Measurements from ENCODE around the gene CYBC1.
A peak's percentile ranks its signal among the peaks of the same experiment; 100 is the strongest.
"Not testable (repeated sequence)": the region's sequence is repeated elsewhere in the genome, so short reads cannot be mapped to it uniquely, and the experiment has no call there.

CYBC1 gene

DNA sequence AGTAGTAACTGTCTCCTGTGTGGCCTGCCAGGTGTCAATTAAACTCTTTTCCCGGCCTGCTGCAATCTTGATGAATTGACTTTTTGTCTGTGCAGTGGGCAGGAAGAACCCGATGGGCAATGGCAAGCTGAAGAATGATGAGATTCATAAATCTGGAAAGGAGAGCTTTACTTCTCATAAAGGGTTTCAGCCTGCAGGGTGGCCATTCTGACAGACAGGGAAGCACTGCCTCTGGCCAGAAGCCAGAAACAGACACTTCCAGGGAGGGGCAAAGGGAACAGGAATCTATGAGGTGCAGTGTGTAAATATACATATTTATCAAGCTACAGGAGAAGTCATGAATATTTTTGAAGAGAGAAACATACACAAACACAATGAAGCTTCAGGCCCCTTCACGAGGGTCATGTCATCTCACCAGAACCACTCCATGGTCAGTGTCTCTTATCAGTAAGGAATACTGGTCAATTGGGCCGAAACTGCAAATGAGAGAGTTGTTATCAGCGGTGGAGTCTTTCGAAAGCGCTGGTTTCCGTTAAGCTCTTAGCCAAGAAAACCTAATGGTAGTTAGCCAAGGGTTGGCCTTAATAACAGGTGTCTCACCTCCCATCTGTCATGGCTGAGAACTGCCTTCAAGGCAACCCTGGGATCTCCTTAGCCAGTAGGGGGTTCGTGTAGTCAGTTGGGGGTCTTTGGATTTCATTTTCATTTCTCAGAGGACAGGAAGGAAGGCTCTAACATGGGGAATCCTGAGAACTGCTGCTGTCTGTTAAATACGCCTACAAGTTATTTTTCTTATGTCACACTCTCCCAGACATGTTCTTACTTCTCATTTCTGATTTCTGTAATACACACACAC is 6.7 kb upstream of the CYBC1 start:
- TF ChIP-seq, protein P1, sequence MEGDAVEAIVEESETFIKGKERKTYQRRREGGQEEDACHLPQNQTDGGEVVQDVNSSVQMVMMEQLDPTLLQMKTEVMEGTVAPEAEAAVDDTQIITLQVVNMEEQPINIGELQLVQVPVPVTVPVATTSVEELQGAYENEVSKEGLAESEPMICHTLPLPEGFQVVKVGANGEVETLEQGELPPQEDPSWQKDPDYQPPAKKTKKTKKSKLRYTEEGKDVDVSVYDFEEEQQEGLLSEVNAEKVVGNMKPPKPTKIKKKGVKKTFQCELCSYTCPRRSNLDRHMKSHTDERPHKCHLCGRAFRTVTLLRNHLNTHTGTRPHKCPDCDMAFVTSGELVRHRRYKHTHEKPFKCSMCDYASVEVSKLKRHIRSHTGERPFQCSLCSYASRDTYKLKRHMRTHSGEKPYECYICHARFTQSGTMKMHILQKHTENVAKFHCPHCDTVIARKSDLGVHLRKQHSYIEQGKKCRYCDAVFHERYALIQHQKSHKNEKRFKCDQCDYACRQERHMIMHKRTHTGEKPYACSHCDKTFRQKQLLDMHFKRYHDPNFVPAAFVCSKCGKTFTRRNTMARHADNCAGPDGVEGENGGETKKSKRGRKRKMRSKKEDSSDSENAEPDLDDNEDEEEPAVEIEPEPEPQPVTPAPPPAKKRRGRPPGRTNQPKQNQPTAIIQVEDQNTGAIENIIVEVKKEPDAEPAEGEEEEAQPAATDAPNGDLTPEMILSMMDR (IDR thresholded peaks at IDR 0.05) = no peak

DNA sequence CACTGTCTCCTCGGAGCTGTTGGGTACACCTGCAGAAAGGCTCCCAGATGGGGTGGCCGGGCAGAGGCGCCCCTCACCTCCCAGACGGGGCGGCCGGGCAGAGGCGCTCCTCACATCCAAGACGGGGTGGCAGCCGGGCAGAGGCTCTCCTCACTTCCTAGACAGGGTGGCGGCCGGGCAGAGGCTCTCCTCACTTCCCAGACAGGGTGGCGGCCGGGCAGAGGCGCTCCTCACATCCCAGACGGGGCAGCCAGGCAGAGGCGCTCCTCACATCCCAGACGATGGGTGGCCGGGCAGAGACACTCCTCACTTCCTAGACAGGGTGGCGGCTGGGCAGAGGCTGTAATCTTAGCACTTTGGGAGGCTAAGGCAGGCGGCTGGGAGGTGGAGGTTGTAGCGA is 3.2 kb upstream of the CYBC1 start:
- not testable (repeated sequence) for H3K79me2 ChIP-seq; H3K27me3 ChIP-seq (ENCODE audit: control insufficient read depth, insufficient read depth, low read length); H3K36me3 ChIP-seq (ENCODE audit: control insufficient read depth, insufficient read depth, low read length); H3K4me2 ChIP-seq (ENCODE audit: low read length); H3K9ac ChIP-seq; H3K9me3 ChIP-seq (ENCODE audit: control insufficient read depth, low read length); H2AFZ ChIP-seq; H3K4me3 ChIP-seq (ENCODE audit: low read depth, low read length); H3K27ac ChIP-seq
- peaks cover 12% of the 10 kb centered on the region for H3K4me1 ChIP-seq

More for the DNA sequence above, 6.7 kb upstream of the CYBC1 start:
- Histone ChIP-seq H3K4me2 (ENCODE audit: low read length) (peak overlapping the region; percentile 94), H3K9me3 (ENCODE audit: control insufficient read depth, low read length) (no peaks in the 10 kb centered on the region), H3K4me1 (peaks cover 7% of the 10 kb centered on the region), H3K27me3 (ENCODE audit: control insufficient read depth, insufficient read depth, low read length) (no peaks in the 10 kb centered on the region), H3K79me2 (peaks cover 8% of the 10 kb centered on the region), H3K27ac (peak overlapping the region; percentile 99), H3K36me3 (ENCODE audit: control insufficient read depth, insufficient read depth, low read length) (no peaks in the 10 kb centered on the region), H3K4me3 (ENCODE audit: low read depth, low read length) (peak overlapping the region; percentile 99), H2AFZ (peak overlapping the region; percentile 87), H3K9ac (no peak overlapping the region)

DNA sequence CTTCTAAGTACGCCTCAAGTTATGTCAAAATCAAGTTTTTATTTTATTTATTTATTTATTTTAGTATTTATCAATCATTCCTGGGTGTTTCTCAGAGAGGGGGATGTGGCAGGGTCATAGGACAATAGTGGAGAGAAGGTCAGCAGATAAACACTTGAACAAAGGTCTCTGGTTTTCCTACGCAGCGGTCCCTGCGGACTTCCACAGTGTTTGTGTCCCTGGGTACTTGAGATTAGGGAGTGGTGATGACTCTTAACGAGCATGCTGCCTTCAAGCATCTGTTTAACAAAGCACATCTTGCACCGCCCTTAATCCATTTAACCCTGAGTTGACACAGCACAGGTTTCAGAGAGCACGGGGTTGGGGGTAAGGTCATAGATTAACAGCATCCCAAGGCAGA is 2.6 kb upstream of the CYBC1 start:
- not testable (repeated sequence) for H3K27ac ChIP-seq; H2AFZ ChIP-seq; H3K9me3 ChIP-seq (ENCODE audit: control insufficient read depth, low read length)

DNA sequence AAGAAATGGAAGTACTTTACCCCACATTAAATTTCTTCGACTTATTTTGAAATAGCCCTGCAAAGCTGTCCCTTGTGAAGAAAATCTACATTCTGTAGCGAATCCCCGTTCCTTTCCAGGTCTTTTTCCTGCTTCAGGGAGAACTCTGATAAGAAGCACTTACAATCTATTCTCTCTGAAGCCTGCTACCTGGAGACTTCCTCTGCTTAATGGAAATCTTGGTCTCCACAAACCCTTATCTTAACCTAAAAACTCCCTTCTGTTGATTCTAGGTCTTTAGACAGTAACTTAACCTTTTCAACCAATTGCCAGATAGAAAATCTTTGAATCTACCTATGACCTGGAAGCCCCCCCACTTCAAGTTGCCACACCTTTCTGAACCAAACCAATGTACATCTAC is 1.6 kb upstream of the CYBC1 start:
- no peak overlapping the region for H3K4me3 ChIP-seq (ENCODE audit: low read depth, low read length)
- H3K9me3 ChIP-seq (ENCODE audit: control insufficient read depth, low read length) = no peaks in the 10 kb centered on the region
- no peak overlapping the region for H2AFZ ChIP-seq
- H3K4me2 ChIP-seq (ENCODE audit: low read length) = no peak overlapping the region
- TF ChIP-seq, protein P1 (IDR thresholded peaks at IDR 0.05) = no peak
- no peaks in the 10 kb centered on the region for H3K79me2 ChIP-seq
- H3K9ac ChIP-seq = no peak overlapping the region
- H3K4me1 ChIP-seq = peaks cover 5% of the 10 kb centered on the region
- no peaks in the 10 kb centered on the region for H3K36me3 ChIP-seq (ENCODE audit: control insufficient read depth, insufficient read depth, low read length)
- no peaks in the 10 kb centered on the region for H3K27me3 ChIP-seq (ENCODE audit: control insufficient read depth, insufficient read depth, low read length)
- no peak overlapping the region for H3K27ac ChIP-seq

More for the DNA sequence above, 2.6 kb upstream of the CYBC1 start:
- H3K36me3 ChIP-seq (ENCODE audit: control insufficient read depth, insufficient read depth, low read length); H3K27me3 ChIP-seq (ENCODE audit: control insufficient read depth, insufficient read depth, low read length); H3K9ac ChIP-seq; H3K4me2 ChIP-seq (ENCODE audit: low read length); H3K79me2 ChIP-seq; H3K4me3 ChIP-seq (ENCODE audit: low read depth, low read length): not testable (repeated sequence)
- peaks cover 12% of the 10 kb centered on the region for H3K4me1 ChIP-seq

DNA sequence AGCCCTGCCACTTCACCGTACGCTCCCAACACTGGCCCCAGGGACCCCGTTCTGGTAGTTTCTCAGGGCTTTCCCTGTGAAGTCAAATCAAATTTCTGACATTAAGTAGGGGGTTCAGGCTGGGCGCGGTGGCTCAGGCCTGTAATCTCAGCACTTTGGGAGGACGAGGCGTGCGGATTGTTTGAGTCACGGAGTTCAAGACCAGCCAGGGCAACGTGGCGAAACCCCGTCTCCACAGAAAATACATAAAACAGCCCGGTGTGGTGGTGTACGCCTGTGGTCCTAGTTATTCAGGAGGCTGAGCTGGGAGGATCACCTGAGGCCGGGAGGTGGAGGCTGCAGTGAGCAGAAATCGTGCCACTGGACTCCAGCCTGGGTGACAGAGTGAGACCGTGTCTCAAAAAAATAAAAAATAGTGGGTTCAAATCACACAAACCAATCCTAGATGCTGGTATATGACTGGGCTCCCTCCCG is 632 bp downstream of the CYBC1 start:
- H3K79me2 ChIP-seq = no peaks in the 10 kb centered on the region
- peak overlapping the region; percentile 83 for H3K4me2 ChIP-seq (ENCODE audit: low read length)
- H3K4me1 ChIP-seq = peaks cover 4% of the 10 kb centered on the region
- H3K9me3 ChIP-seq (ENCODE audit: control insufficient read depth, low read length) = no peaks in the 10 kb centered on the region
- no peak overlapping the region for H3K9ac ChIP-seq
- TF ChIP-seq, protein P1 (IDR thresholded peaks at IDR 0.05) = no peak
- H3K27me3 ChIP-seq (ENCODE audit: control insufficient read depth, insufficient read depth, low read length) = no peaks in the 10 kb centered on the region
- no peaks in the 10 kb centered on the region for H3K36me3 ChIP-seq (ENCODE audit: control insufficient read depth, insufficient read depth, low read length)
- H3K27ac ChIP-seq = peak overlapping the region; percentile 83
- peak overlapping the region; percentile 95 for H2AFZ ChIP-seq
- H3K4me3 ChIP-seq (ENCODE audit: low read depth, low read length) = peak overlapping the region; percentile 80
